COLO668 (cell line): ENCODE data around the gene NEUROG1.

Experiments
- DNase-seq: peaks from one replicate; lab custom pipeline; 2025; ENCODE audit not compliant: unreplicated experiment; lab: John Stamatoyannopoulos, UW

NEUROG1 gene

GRCh38 chr5:135564331-135564730 is 28.6 kb upstream of the NEUROG1 start:
- DNase-seq, result no peak

GRCh38 chr5:135561266-135561665 is 25.5 kb upstream of the NEUROG1 start:
- DNase-seq, result no peak

- peak; percentile 65 for DNase-seq
Observed at GRCh38 chr5:135560858-135561257, 25.1 kb upstream of the NEUROG1 start.

GRCh38 chr5:135559354-135559753 is 23.6 kb upstream of the NEUROG1 start:
- DNase-seq, result no peak

- no peak for DNase-seq
Observed at GRCh38 chr5:135557076-135557838, 21.5 kb upstream of the NEUROG1 start.

- no peak for DNase-seq
Observed at GRCh38 chr5:135556620-135557019, 20.9 kb upstream of the NEUROG1 start.

GRCh38 chr5:135555530-135555929 is 19.8 kb upstream of the NEUROG1 start:
- DNase-seq, result no peak

GRCh38 chr5:135553688-135554462 is 18.1 kb upstream of the NEUROG1 start:
- peak; percentile 5 for DNase-seq

- peak; percentile 54 for DNase-seq
Observed at GRCh38 chr5:135551593-135552447, 16.1 kb upstream of the NEUROG1 start.

- no peak for DNase-seq
Observed at GRCh38 chr5:135549413-135549812, 13.6 kb upstream of the NEUROG1 start.

- peak; percentile 13 for DNase-seq
Observed at GRCh38 chr5:135547590-135548254, 12.0 kb upstream of the NEUROG1 start.

GRCh38 chr5:135546912-135547311 is 11.1 kb upstream of the NEUROG1 start:
- DNase-seq, result no peak

GRCh38 chr5:135546101-135546500 is 10.3 kb upstream of the NEUROG1 start:
- DNase-seq, result no peak

- no peak for DNase-seq
Observed at GRCh38 chr5:135545099-135545498, 9.3 kb upstream of the NEUROG1 start.

- DNase-seq, result peak; percentile 17
Observed at GRCh38 chr5:135543485-135544304, 7.9 kb upstream of the NEUROG1 start.

GRCh38 chr5:135543001-135543484 is 7.3 kb upstream of the NEUROG1 start:
- no peak for DNase-seq

- no peak for DNase-seq
Observed at GRCh38 chr5:135541807-135542502, 6.2 kb upstream of the NEUROG1 start.

- no peak for DNase-seq
Observed at GRCh38 chr5:135539430-135540005, 3.8 kb upstream of the NEUROG1 start.

- no peak for DNase-seq
Observed at GRCh38 chr5:135538261-135538660, 2.5 kb upstream of the NEUROG1 start.
